ENCODE measurements around the gene C11orf91. TPM values are rescaled to one million over a fixed set of nuclear protein-coding genes. Genes with fewer than 3 reads are reported as not detected.

C11orf91 gene
- total RNA-seq, 1 experiment from 2014 or later: not detected

GRCh38 chr11:33689085-33689484 lies 11.5 kb downstream of the C11orf91 start:
- Histone ChIP-seq H3K9me3 (ENCODE audit: low read depth, low read length, poor library complexity, severe bottlenecking) (no peaks in the 10 kb centered on the region), H3K27ac (ENCODE audit: low read depth, low read length, poor library complexity, severe bottlenecking) (no peak overlapping the region), H3K4me1 (ENCODE audit: insufficient read depth, low read length, poor library complexity, severe bottlenecking) (peaks cover 33% of the 10 kb centered on the region), H3K27me3 (replicated peaks; ENCODE audit: insufficient read depth, low read depth, low read length, poor library complexity) (no peaks in the 10 kb centered on the region), H3K4me3 (ENCODE audit: low read depth, low read length, poor library complexity, severe bottlenecking) (no peak overlapping the region), H3K36me3 (ENCODE audit: insufficient read depth, low read length, poor library complexity, severe bottlenecking) (no peaks in the 10 kb centered on the region)
- DNase-seq (ENCODE audit: low spot score): no peak
- POLR2A ChIA-PET (ENCODE audit: low non-redundant PET): interaction anchor here (0.6 kb wide), 1 partner anchor 172 kb away, joined by 3 read pairs; no protein-coding TSS in a partner anchor
- CTCF ChIA-PET: interaction anchor here (1.0 kb wide), 1 partner anchor 53 kb away, joined by 4 read pairs; no protein-coding TSS in a partner anchor
- intact Hi-C loops (cut with micrococcal nuclease; ENCODE audit: unreplicated experiment): loop anchor here (2.0 to 10.0 kb wide), 3 partner anchors 522 to 944 kb away; no protein-coding TSS in a partner anchor
- no peak for TF ChIP-seq EZH2 (IDR thresholded peaks at IDR 0.05; ENCODE audit: borderline replicate concordance, low read depth, low read length, poor library complexity, severe bottlenecking)
- TF ChIP-seq, protein P1, sequence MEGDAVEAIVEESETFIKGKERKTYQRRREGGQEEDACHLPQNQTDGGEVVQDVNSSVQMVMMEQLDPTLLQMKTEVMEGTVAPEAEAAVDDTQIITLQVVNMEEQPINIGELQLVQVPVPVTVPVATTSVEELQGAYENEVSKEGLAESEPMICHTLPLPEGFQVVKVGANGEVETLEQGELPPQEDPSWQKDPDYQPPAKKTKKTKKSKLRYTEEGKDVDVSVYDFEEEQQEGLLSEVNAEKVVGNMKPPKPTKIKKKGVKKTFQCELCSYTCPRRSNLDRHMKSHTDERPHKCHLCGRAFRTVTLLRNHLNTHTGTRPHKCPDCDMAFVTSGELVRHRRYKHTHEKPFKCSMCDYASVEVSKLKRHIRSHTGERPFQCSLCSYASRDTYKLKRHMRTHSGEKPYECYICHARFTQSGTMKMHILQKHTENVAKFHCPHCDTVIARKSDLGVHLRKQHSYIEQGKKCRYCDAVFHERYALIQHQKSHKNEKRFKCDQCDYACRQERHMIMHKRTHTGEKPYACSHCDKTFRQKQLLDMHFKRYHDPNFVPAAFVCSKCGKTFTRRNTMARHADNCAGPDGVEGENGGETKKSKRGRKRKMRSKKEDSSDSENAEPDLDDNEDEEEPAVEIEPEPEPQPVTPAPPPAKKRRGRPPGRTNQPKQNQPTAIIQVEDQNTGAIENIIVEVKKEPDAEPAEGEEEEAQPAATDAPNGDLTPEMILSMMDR (conservative IDR thresholded peaks at IDR 0.05; ENCODE audit: low read depth, low read length): no peak
- no TSS peak for BruUV-seq (replicated peaks)

DNA sequence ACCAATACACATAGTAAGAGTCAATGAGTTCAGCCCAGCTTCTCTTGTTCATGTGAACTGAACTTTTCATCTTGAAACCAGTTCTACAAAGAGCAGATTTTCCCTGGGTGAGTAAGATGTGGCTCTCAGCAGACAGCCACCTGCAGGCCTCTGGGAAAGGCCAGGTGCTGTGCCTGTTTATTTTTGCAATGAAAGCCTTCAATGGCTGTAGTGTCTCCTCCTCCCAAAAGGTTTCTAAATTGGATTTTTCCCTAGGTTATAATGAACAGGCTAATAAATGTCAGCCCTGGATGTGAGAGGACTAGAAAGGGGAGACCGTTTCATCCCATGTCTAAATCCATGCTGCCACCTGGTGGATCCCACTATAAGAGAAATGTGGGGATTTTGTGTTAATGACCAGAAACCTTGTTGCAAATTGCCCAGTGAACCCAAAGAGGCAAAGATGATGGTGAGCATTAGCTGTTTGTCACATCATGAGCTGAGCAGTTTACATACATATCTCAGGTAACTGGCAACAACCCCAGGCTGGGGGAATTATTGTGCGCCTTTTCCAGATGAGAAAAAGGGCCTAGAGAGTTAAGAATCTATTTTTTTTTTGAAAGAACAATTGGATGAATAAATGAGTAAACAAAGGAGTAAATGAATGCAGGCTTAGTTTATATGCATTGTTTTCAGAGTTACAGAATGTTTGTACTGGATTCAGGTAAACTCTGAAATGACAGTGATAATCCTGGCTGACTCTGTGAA lies 12.7 kb downstream of the C11orf91 start:
- Histone ChIP-seq H3K4me1 (ENCODE audit: insufficient read depth, low read length, poor library complexity, severe bottlenecking) (peaks cover 23% of the 10 kb centered on the region), H3K4me3 (ENCODE audit: low read depth, low read length, poor library complexity, severe bottlenecking) (no peak overlapping the region), H3K36me3 (ENCODE audit: insufficient read depth, low read length, poor library complexity, severe bottlenecking) (no peaks in the 10 kb centered on the region), H3K9me3 (ENCODE audit: low read depth, low read length, poor library complexity, severe bottlenecking) (no peaks in the 10 kb centered on the region), H3K27me3 (replicated peaks; ENCODE audit: insufficient read depth, low read depth, low read length, poor library complexity) (no peaks in the 10 kb centered on the region), H3K27ac (ENCODE audit: low read depth, low read length, poor library complexity, severe bottlenecking) (no peak overlapping the region)
- no TSS peak for BruUV-seq (replicated peaks)
- POLR2A ChIA-PET (ENCODE audit: low non-redundant PET): no interaction called here
- CTCF ChIA-PET: interaction anchor here (0.6 to 0.7 kb wide), 2 partner anchors 49 to 522 kb away, joined by 3 read pairs; no protein-coding TSS in a partner anchor
- no peak for TF ChIP-seq EZH2 (IDR thresholded peaks at IDR 0.05; ENCODE audit: borderline replicate concordance, low read depth, low read length, poor library complexity, severe bottlenecking)
- TF ChIP-seq, protein P1 (conservative IDR thresholded peaks at IDR 0.05; ENCODE audit: low read depth, low read length): peak; percentile 99
- intact Hi-C loops (cut with micrococcal nuclease; ENCODE audit: unreplicated experiment): loop anchor here (1.0 to 10.0 kb wide), 5 partner anchors 145 to 943 kb away; no protein-coding TSS in a partner anchor
- DNase-seq (ENCODE audit: low spot score): peak; percentile 91

GRCh38 chr11:33685082-33685481 lies 15.5 kb downstream of the C11orf91 start:
- no TSS peak for BruUV-seq (replicated peaks)
- intact Hi-C loops (cut with micrococcal nuclease; ENCODE audit: unreplicated experiment): loop anchor here (5.0 to 10.0 kb wide), 2 partner anchors 518 to 940 kb away; no protein-coding TSS in a partner anchor
- POLR2A ChIA-PET (ENCODE audit: low non-redundant PET): no interaction called here
- Histone ChIP-seq H3K36me3 (ENCODE audit: insufficient read depth, low read length, poor library complexity, severe bottlenecking) (no peaks in the 10 kb centered on the region), H3K27me3 (replicated peaks; ENCODE audit: insufficient read depth, low read depth, low read length, poor library complexity) (peaks cover 17% of the 10 kb centered on the region), H3K9me3 (ENCODE audit: low read depth, low read length, poor library complexity, severe bottlenecking) (no peaks in the 10 kb centered on the region), H3K27ac (ENCODE audit: low read depth, low read length, poor library complexity, severe bottlenecking) (no peak overlapping the region), H3K4me1 (ENCODE audit: insufficient read depth, low read length, poor library complexity, severe bottlenecking) (no peaks in the 10 kb centered on the region), H3K4me3 (ENCODE audit: low read depth, low read length, poor library complexity, severe bottlenecking) (no peak overlapping the region)
- no peak for DNase-seq (ENCODE audit: low spot score)
- TF ChIP-seq, protein P1 (conservative IDR thresholded peaks at IDR 0.05; ENCODE audit: low read depth, low read length): no peak
- no peak for TF ChIP-seq EZH2 (IDR thresholded peaks at IDR 0.05; ENCODE audit: borderline replicate concordance, low read depth, low read length, poor library complexity, severe bottlenecking)
- CTCF ChIA-PET: interaction anchor here (0.6 to 1.0 kb wide), 2 partner anchors 57 to 144 kb away, joined by 3 to 13 read pairs; no protein-coding TSS in a partner anchor
